HEK293 (cell line): ENCODE measurements around the gene NMB.

Source experiments
- CTCF ChIA-PET: fragments of 350-600 bp; formaldehyde crosslinking; extraction: SDS; loops from one replicate; lab custom pipeline; 2021; ENCODE audit warnings: antibody characterized with exemption; lab: Yijun Ruan, JAX
- POLR2A ChIA-PET: fragments of 300-600 bp; formaldehyde crosslinking; extraction: SDS; loops from one replicate; lab custom pipeline; 2020; ENCODE audit warnings: antibody characterized with exemption, inconsistent platforms; lab: Yijun Ruan, JAX
- H3K27ac ChIP-seq: fragments of 200-500 bp; sonication (Bioruptor generic); 2 replicates; pipeline ENCODE4 v1.5.1; 2014; ENCODE audit warnings: low read depth, low read length, control low read depth, inconsistent platforms; ENCODE audit errors: extremely low read depth
- H3K36me3 ChIP-seq, 2 experiments: fragments of 200-500 bp in 1 of 2; sonication (Bioruptor generic) in 1 of 2; 1 replicate in 1 of 2; 2 replicates in 1 of 2; pipeline ENCODE4 v1.5.1; 2014 to 2017; ENCODE audit warnings: inconsistent platforms in 2 of 2, low read length in 2 of 2; ENCODE audit not compliant: control insufficient read depth in 2 of 2, insufficient read depth in 1 of 2
- H3K4me1 ChIP-seq: fragments of 200-500 bp; sonication (Bioruptor generic); 2 replicates; pipeline ENCODE4 v1.5.1; 2014; ENCODE audit warnings: mild to moderate bottlenecking, low read length, inconsistent platforms; ENCODE audit not compliant: control insufficient read depth, insufficient read depth
- H3K4me3 ChIP-seq: 2 replicates; pipeline ENCODE4 v1.5.1; 2011; ENCODE audit warnings: low read depth, mild to moderate bottlenecking, control low read depth, low read length, moderate library complexity
- H3K9me3 ChIP-seq: fragments of 200-500 bp; sonication (Bioruptor generic); 2 replicates; pipeline ENCODE4 v1.5.1; 2014; ENCODE audit warnings: low read depth, low read length, inconsistent platforms; ENCODE audit not compliant: control insufficient read depth, insufficient read depth
- GFI1B ChIP-seq: fragments of 450-650 bp; formaldehyde crosslinking; IDR thresholded peaks from 2 replicates; pipeline ENCODE4 v1.5.1; 2016; ENCODE audit warnings: missing biosample characterization, missing genetic modification characterization
- MEIS1 ChIP-seq: sonication (generic); formaldehyde crosslinking; IDR thresholded peaks from 2 replicates; pipeline ENCODE4 v1.8.1; 2022; ENCODE audit warnings: missing genetic modification reagents, mild to moderate bottlenecking, borderline replicate concordance
- OVOL3 ChIP-seq: fragments of 450-650 bp; formaldehyde crosslinking; IDR thresholded peaks from 2 replicates; pipeline ENCODE4 v1.5.1; 2016; ENCODE audit warnings: missing biosample characterization, missing genetic modification characterization
- REPIN1 ChIP-seq: fragments of 450-650 bp; formaldehyde crosslinking; IDR thresholded peaks from 2 replicates; pipeline ENCODE4 v1.5.1; 2017; ENCODE audit warnings: missing biosample characterization, missing genetic modification characterization, low read depth
- TCF7L2 ChIP-seq: IDR thresholded peaks from 2 replicates; pipeline ENCODE4 v1.6.1; 2011; ENCODE audit warnings: low read depth, mild to moderate bottlenecking, inconsistent platforms, low read length, moderate library complexity, borderline replicate concordance
- ZBTB10 ChIP-seq: fragments of 450-650 bp; formaldehyde crosslinking; IDR thresholded peaks from 2 replicates; pipeline ENCODE4 v1.5.1; 2016; ENCODE audit warnings: missing biosample characterization, missing genetic modification characterization
- ZBTB21 ChIP-seq: fragments of 450-650 bp; formaldehyde crosslinking; IDR thresholded peaks from 2 replicates; pipeline ENCODE4 v1.5.1; 2017; ENCODE audit warnings: missing biosample characterization, missing genetic modification characterization
- ZNF138 ChIP-seq: fragments of 450-650 bp; formaldehyde crosslinking; IDR thresholded peaks from 2 replicates; pipeline ENCODE4 v1.5.1; 2016; ENCODE audit warnings: missing biosample characterization, missing genetic modification characterization, borderline replicate concordance
- ZNF140 ChIP-seq: fragments of 450-650 bp; formaldehyde crosslinking; IDR thresholded peaks from 2 replicates; pipeline ENCODE4 v1.5.1; 2016; ENCODE audit warnings: missing biosample characterization, missing genetic modification characterization
- ZNF2 ChIP-seq: fragments of 450-650 bp; formaldehyde crosslinking; IDR thresholded peaks from 2 replicates; pipeline ENCODE4 v1.5.1; 2016; ENCODE audit warnings: missing biosample characterization, missing genetic modification characterization
- ZNF24 ChIP-seq: fragments of 450-650 bp; formaldehyde crosslinking; IDR thresholded peaks from 2 replicates; pipeline ENCODE4 v1.5.1; 2016; ENCODE audit warnings: missing biosample characterization, missing genetic modification characterization
- ZNF510 ChIP-seq: fragments of 450-650 bp; formaldehyde crosslinking; IDR thresholded peaks from 2 replicates; pipeline ENCODE4 v1.5.1; 2018; ENCODE audit warnings: mild to moderate bottlenecking, missing genetic modification characterization, missing biosample characterization; ENCODE audit not compliant: insufficient replicate concordance
- ZNF585B ChIP-seq: fragments of 450-650 bp; formaldehyde crosslinking; IDR thresholded peaks from 2 replicates; pipeline ENCODE4 v1.5.1; 2016; ENCODE audit warnings: missing biosample characterization, missing genetic modification characterization
- ZNF626 ChIP-seq: fragments of 450-650 bp; sonication (Bioruptor Pico); formaldehyde crosslinking; IDR thresholded peaks from 2 replicates; pipeline ENCODE4 v1.5.1; 2018; ENCODE audit warnings: missing biosample characterization, missing genetic modification characterization, inconsistent platforms
- ZNF660 ChIP-seq: fragments of 450-650 bp; IDR thresholded peaks from 2 replicates; pipeline ENCODE4 v1.5.1; 2018; ENCODE audit warnings: missing biosample characterization, mild to moderate bottlenecking, missing genetic modification characterization
- ZNF76 ChIP-seq: fragments of 450-650 bp; formaldehyde crosslinking; IDR thresholded peaks from 2 replicates; pipeline ENCODE4; 2016; ENCODE audit warnings: low read depth, missing biosample characterization, missing genetic modification characterization, borderline replicate concordance
- ZXDB ChIP-seq: fragments of 450-650 bp; formaldehyde crosslinking; IDR thresholded peaks from 2 replicates; pipeline ENCODE4 v1.5.1; 2016; ENCODE audit warnings: missing biosample characterization, missing genetic modification characterization
- TF ChIP-seq, protein P1 (sequence below): fragments of 450-650 bp; formaldehyde crosslinking; IDR thresholded peaks from 2 replicates; pipeline ENCODE4 v1.5.1; 2016; ENCODE audit warnings: missing biosample characterization, missing genetic modification characterization
- TF ChIP-seq, protein P2 (sequence below): fragments of 450-650 bp; formaldehyde crosslinking; IDR thresholded peaks from 2 replicates; pipeline ENCODE4 v1.5.1; 2017; ENCODE audit warnings: missing biosample characterization, missing genetic modification characterization
- TF ChIP-seq, protein P3 (sequence below): fragments of 450-650 bp; formaldehyde crosslinking; IDR thresholded peaks from 2 replicates; pipeline ENCODE4 v1.5.1; 2017; ENCODE audit warnings: missing biosample characterization, missing genetic modification characterization

The NMB gene

DNA sequence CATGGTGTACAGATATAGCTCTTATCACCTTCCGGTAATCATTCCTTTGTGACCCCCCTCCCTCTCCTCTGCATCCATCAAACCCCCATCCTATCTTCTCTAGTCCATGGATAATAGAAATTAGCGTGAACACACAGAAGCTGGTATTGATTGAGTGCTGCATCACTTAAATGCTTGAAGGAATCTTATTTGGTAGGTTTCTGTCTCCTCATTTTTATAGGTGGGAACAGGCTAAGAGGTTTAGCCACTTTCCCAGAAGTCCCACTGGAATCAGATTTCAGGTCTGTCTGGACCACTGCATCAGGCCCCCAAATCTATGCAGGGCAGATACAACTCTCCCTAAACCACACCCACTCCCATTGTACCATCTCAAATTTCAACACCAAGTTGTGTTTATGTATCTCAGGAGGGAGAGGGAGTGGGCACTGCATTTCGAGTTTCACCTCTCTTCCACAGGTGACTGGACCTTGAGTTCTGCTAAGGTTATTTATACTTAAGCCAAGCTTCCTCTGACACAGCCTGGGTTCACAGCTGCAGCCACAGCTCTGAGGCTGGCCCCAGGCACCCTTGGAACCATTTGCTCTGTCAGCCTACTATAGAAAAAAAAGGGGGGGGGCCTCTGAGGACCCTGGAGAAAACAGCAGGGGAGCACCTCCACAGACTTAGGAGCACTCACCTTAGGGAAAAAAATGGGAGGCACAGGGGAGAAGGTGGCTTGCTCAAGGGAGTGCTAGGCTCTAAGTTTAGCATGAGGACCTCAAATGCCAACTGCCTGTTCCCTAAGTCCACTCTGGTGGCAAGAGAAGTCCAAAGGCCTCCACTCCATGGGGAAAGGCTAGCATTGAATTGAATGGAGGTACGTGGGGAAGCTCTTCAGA, 2.1 kb upstream of the NMB start (continued):
- TF ChIP-seq, protein P1, sequence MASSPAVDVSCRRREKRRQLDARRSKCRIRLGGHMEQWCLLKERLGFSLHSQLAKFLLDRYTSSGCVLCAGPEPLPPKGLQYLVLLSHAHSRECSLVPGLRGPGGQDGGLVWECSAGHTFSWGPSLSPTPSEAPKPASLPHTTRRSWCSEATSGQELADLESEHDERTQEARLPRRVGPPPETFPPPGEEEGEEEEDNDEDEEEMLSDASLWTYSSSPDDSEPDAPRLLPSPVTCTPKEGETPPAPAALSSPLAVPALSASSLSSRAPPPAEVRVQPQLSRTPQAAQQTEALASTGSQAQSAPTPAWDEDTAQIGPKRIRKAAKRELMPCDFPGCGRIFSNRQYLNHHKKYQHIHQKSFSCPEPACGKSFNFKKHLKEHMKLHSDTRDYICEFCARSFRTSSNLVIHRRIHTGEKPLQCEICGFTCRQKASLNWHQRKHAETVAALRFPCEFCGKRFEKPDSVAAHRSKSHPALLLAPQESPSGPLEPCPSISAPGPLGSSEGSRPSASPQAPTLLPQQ (tag by site-specific recombination): no peak
- TF ChIP-seq ZNF510 (tag by site-specific recombination): no peak
- no peak for TF ChIP-seq REPIN1 (tag by site-specific recombination)

DNA sequence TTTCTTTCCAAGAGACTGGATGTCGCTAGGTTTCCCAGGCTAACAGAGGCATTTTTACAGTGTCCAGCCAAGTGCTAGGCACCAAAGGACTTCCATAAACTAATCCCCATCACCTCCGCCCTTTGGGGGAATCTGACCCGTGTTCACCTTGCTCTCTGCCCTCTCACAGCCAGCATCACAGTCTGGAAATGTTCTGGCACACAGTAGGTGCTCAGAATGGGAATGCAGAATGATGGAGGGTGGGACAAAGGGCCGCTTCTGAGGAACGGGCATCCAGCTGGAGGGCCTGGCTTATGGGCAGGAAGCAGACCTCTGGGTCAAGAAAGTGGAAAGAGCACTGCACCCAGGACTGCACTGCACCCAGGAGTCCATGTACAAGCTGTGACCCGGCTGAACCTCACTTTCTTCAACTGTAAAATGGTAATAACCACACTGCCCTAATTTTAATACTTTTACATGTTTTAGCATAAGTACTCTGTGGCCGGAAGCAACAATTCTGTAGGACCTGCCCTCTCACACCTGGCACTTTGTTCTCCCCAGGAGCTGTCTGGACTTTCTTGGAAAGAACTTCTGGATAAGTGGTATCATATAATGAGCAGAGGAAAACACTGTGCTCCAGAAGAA, 901 bp upstream of the NMB start:
- no peak overlapping the region for H3K4me3 ChIP-seq
- TF ChIP-seq ZNF138 (tag by site-specific recombination) (no peak), ZNF24 (tag by site-specific recombination) (no peak), ZNF140 (tag by site-specific recombination) (no peak), ZNF585B (no peak), ZNF510 (tag by site-specific recombination) (no peak), ZXDB (tag by site-specific recombination) (no peak), ZNF626 (tag by site-specific recombination) (no peak), ZNF660 (tag by site-specific recombination) (no peak), ZBTB10 (tag by site-specific recombination) (no peak), OVOL3 (tag by site-specific recombination) (no peak), ZBTB21 (tag by site-specific recombination) (no peak), TCF7L2 (no peak), ZNF2 (tag by site-specific recombination) (no peak), ZNF76 (tag by site-specific recombination) (no peak), GFI1B (tag by site-specific recombination) (no peak), MEIS1 (CRISPR knock-in tag) (no peak)
- TF ChIP-seq, protein P2, sequence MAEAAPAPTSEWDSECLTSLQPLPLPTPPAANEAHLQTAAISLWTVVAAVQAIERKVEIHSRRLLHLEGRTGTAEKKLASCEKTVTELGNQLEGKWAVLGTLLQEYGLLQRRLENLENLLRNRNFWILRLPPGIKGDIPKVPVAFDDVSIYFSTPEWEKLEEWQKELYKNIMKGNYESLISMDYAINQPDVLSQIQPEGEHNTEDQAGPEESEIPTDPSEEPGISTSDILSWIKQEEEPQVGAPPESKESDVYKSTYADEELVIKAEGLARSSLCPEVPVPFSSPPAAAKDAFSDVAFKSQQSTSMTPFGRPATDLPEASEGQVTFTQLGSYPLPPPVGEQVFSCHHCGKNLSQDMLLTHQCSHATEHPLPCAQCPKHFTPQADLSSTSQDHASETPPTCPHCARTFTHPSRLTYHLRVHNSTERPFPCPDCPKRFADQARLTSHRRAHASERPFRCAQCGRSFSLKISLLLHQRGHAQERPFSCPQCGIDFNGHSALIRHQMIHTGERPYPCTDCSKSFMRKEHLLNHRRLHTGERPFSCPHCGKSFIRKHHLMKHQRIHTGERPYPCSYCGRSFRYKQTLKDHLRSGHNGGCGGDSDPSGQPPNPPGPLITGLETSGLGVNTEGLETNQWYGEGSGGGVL (tag by site-specific recombination): no peak
- TF ChIP-seq, protein P3, sequence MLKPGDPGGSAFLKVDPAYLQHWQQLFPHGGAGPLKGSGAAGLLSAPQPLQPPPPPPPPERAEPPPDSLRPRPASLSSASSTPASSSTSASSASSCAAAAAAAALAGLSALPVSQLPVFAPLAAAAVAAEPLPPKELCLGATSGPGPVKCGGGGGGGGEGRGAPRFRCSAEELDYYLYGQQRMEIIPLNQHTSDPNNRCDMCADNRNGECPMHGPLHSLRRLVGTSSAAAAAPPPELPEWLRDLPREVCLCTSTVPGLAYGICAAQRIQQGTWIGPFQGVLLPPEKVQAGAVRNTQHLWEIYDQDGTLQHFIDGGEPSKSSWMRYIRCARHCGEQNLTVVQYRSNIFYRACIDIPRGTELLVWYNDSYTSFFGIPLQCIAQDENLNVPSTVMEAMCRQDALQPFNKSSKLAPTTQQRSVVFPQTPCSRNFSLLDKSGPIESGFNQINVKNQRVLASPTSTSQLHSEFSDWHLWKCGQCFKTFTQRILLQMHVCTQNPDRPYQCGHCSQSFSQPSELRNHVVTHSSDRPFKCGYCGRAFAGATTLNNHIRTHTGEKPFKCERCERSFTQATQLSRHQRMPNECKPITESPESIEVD: no peak
- ChIA-PET POLR2A (interaction anchor here (0.5 to 2.6 kb wide), 8 partner anchors 27 to 121 kb away, joined by 3 to 12 read pairs (median 5); partner anchors contain the start of gene SEC11A), CTCF (interaction anchor here (0.6 to 2.0 kb wide), 28 partner anchors 10 to 272 kb away, joined by 3 to 9 read pairs (median 4); no protein-coding TSS in a partner anchor)
- H3K27ac ChIP-seq: peak overlapping the region; percentile 40; the same call in 1 of the 2 replicates
- peaks cover 14% of the 10 kb centered on the region for H3K4me1 ChIP-seq
- H3K9me3 ChIP-seq: no peaks in the 10 kb centered on the region
- peaks cover 0 to 5% of the 10 kb centered on the region in 2 experiments; a peak in 1 of 3 replicates for H3K36me3 ChIP-seq
